ENCODE results near the gene SPN. TPM values are rescaled to one million over a fixed set of nuclear protein-coding genes. Genes with fewer than 3 reads are reported as not detected.
"Not testable (repeated sequence)": the region's sequence is repeated elsewhere in the genome, so short reads cannot be mapped to it uniquely, and the experiment has no call there.

SPN gene
- total RNA-seq, 2 experiments from 2014 or later: 339 to 352 TPM

DNA sequence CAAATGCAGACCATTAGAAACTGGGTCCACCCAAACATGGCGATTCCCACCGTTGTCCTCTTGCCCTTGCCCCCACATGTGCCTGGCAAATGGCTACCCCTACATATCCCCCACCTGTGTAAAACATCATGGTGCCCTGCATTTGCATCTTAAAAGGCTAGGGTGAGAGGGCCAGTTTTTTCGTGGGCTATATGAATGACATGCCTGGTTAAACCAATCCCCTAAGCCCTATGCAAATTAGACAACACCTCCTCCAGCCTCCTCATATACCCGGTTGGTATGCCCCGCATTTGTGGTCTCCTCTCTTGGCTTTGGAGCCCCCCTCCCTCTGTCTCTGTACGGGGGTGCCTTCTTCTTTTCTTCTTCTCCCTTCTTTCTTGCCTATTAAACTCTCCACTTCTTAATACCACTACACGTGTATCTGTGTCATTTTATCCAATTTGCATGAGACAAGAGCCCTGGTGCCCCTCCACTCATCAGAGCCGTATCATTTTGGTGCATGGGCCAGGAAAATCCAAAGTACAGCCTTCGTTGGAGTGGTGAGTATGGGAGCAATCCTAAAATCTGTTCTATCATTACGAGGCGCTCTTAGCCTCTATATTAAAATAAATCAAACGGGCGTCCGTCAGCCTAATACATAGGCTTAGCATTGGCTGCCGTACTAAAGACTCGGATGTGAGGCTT lies 46.0 kb downstream of the SPN start:
- Mint-ChIP-seq H3K27me3 (ENCODE audit: low read depth) (peaks cover 3% of the 10 kb centered on the region), H3K27ac (no peak overlapping the region), H3K4me3 (no peak overlapping the region), H3K36me3 (ENCODE audit: low read depth) (no peaks in the 10 kb centered on the region), H3K9me3 (ENCODE audit: insufficient read depth) (no peaks in the 10 kb centered on the region), H3K4me1 (ENCODE audit: low read depth) (peaks cover 12% of the 10 kb centered on the region)
- DNase-seq: no peak
- CTCF ChIA-PET: interaction anchor here (1.0 to 1.9 kb wide), 6 partner anchors 8 to 111 kb away, joined by 4 to 12 read pairs (median 6); no protein-coding TSS in a partner anchor
- ATAC-seq: no peak
- POLR2A ChIA-PET: no interaction called here

DNA sequence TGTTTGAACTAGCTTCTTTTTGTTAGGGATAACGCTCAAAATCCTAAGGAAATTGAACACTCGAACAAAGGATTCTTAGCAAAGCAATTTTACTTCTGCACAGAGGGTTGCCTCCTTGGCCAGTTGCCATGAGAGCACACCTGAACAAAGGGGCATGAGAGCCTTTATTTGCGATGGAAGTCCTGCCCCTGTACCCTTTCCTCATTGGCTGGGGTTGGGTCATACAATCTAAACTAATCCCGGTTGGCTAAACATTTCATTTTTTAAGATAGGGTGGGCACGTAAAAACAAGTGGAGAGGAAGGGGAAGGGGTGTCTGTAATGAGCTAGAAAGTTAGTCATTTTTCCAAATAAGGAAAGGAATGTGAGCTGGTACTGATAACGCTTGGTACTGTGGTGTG lies 46.6 kb downstream of the SPN start:
- ATAC-seq; H3K4me3 Mint-ChIP-seq; H3K27ac Mint-ChIP-seq; POLR2A ChIA-PET; H3K36me3 Mint-ChIP-seq (ENCODE audit: low read depth); H3K27me3 Mint-ChIP-seq (ENCODE audit: low read depth); DNase-seq; H3K9me3 Mint-ChIP-seq (ENCODE audit: insufficient read depth): not testable (repeated sequence)
- peaks cover 12% of the 10 kb centered on the region for H3K4me1 Mint-ChIP-seq (ENCODE audit: low read depth)
- CTCF ChIA-PET: interaction anchor here (0.9 to 1.9 kb wide), 10 partner anchors 8 to 110 kb away, joined by 3 to 12 read pairs (median 4); partner anchors contain the start of gene PAGR1

DNA sequence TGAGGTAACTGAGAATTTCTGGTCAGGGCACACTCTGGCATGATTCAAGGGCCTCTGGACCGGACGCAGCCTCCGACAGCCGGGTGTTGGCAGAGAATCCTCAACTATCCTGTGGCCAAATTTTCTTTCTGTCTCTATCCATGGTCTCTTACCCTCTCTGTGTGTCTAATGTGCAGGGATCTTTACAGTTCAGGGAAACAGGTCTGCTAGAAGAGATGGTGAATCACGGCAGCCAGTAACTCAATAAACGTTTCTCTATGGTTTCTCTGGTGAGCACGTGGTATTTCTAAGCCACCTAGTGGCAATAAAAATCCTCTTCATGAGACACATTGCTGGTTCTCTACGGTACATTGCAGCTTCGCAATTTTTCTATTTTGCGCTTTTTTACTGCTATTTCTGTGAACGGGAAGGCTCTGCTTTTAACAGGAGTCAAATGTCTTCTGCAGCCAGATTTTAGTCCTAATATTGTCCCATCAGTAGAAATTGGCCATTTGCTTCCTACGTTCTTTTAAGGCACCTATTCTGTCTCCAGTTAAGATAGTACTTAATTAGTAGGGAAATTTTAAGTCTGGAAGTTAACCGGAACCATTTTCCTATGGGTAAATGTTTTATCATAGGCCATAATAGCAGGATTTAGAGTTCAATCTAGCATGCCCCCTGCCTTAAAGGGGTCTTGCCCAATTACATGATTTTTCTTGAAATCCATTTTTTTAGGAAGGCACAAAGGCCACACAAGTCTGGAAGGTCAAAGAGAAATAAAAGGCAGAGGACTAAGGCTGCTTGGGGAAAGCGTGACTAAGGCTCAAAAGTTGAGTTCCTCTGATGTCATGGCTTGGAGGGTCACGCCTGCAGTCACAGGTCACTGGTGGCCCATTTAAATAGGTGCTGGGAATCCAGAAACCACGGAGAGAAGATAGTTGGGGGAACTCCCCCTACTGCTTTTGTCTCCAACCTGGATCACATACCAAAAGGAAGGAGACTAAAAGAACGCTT lies 47.5 kb downstream of the SPN start:
- ATAC-seq (peak; percentile 97), DNase-seq (peak; percentile 64)
- Mint-ChIP-seq H3K4me3 (no peak overlapping the region), H3K9me3 (ENCODE audit: insufficient read depth) (no peaks in the 10 kb centered on the region), H3K4me1 (ENCODE audit: low read depth) (peaks cover 12% of the 10 kb centered on the region), H3K36me3 (ENCODE audit: low read depth) (no peaks in the 10 kb centered on the region), H3K27me3 (ENCODE audit: low read depth) (peaks cover 8% of the 10 kb centered on the region), H3K27ac (no peak overlapping the region)
- ChIA-PET CTCF (interaction anchor here (0.9 to 2.0 kb wide), 13 partner anchors 8 to 138 kb away, joined by 3 to 12 read pairs (median 4); partner anchors contain the start of gene PAGR1), POLR2A (no interaction called here)

DNA sequence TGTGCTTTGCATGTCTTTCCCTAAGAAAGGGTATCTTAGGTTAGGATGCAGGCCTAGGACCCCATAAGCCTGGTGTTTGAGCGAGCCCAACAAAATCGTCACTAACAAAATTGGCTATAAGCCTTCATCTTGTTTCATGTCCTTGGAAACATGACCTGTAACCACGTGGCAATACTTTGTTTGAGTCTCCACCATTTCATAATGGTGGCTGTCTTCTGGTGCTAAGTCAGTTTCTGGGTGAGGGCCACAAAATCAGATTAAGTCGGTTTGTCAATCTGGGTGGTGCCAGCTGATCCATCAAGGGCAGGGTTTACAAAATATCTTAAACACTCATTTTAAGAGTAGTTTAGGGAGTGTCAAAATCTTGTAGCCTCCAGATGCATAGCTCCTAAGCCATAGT lies 49.8 kb downstream of the SPN start:
- CTCF ChIA-PET: interaction anchor here (1.4 to 2.1 kb wide), 4 partner anchors 10 to 135 kb away, joined by 4 to 13 read pairs (median 8); no protein-coding TSS in a partner anchor
- DNase-seq: no peak
- no peaks in the 10 kb centered on the region for H3K36me3 Mint-ChIP-seq (ENCODE audit: low read depth)
- ATAC-seq: no peak
- H3K27me3 Mint-ChIP-seq (ENCODE audit: low read depth): peaks cover 10% of the 10 kb centered on the region
- POLR2A ChIA-PET: interaction anchor here (0.9 kb wide), 1 partner anchor 77 kb away, joined by 3 read pairs; no protein-coding TSS in a partner anchor
- H3K4me1 Mint-ChIP-seq (ENCODE audit: low read depth): peaks cover 12% of the 10 kb centered on the region
- no peak overlapping the region for H3K4me3 Mint-ChIP-seq
- H3K9me3 Mint-ChIP-seq (ENCODE audit: insufficient read depth): no peaks in the 10 kb centered on the region
- H3K27ac Mint-ChIP-seq: no peak overlapping the region

DNA sequence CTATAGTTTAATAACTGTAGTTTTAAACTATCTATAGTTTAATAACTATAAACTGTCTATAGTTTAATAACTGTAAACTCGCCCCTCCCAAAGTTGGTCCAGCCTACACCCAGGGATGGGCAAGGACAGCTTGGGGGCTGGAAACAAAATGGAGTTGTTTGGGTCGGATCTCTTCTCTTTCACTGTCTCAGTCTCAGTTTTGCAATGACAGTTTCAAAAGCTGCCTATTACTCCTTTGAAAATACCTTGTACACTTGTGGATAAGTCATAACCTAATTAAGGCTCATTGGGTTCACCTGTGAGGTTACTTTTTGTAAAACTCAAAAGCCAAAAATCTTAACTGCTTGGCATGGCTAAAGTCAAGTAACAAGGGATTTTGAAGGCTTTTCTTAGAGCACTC lies 51.3 kb downstream of the SPN start:
- H3K27me3 Mint-ChIP-seq (ENCODE audit: low read depth): peaks cover 10% of the 10 kb centered on the region
- ATAC-seq (no peak), DNase-seq (no peak)
- H3K9me3 Mint-ChIP-seq (ENCODE audit: insufficient read depth): no peaks in the 10 kb centered on the region
- no peak overlapping the region for H3K4me3 Mint-ChIP-seq
- no peak overlapping the region for H3K27ac Mint-ChIP-seq
- no peaks in the 10 kb centered on the region for H3K36me3 Mint-ChIP-seq (ENCODE audit: low read depth)
- POLR2A ChIA-PET: no interaction called here
- CTCF ChIA-PET: interaction anchor here (0.9 to 2.7 kb wide), 8 partner anchors 10 to 73 kb away, joined by 3 to 14 read pairs (median 5); no protein-coding TSS in a partner anchor
- peaks cover 16% of the 10 kb centered on the region for H3K4me1 Mint-ChIP-seq (ENCODE audit: low read depth)

DNA sequence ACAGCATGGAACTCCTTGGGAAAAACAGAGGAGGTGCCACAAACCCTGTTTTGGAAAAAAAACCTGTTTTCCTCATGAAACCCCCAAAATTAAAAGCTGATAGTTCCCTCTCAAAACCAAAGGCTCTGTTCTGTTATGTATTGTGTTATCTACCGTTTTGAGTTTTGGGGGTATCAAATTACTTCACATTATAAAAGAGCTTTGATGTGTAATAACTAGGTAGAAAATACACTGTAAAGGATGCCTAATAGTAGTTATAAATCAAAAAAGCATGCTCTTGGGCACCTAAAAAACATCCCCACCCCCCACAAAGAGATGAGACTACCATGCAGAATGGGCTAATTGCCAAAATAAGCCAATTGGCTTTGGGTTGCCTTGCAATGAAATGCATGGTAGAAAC lies 51.9 kb downstream of the SPN start:
- H3K9me3 Mint-ChIP-seq (ENCODE audit: insufficient read depth): no peaks in the 10 kb centered on the region
- ChIA-PET POLR2A (interaction anchor here (1.1 kb wide), 1 partner anchor 81 kb away, joined by 4 read pairs; no protein-coding TSS in a partner anchor), CTCF (interaction anchor here (0.6 to 2.7 kb wide), 8 partner anchors 10 to 70 kb away, joined by 4 to 14 read pairs (median 5); no protein-coding TSS in a partner anchor)
- peaks cover 7% of the 10 kb centered on the region for H3K27me3 Mint-ChIP-seq (ENCODE audit: low read depth)
- ATAC-seq (no peak), DNase-seq (no peak)
- peaks cover 12% of the 10 kb centered on the region for H3K4me1 Mint-ChIP-seq (ENCODE audit: low read depth)
- no peaks in the 10 kb centered on the region for H3K36me3 Mint-ChIP-seq (ENCODE audit: low read depth)
- no peak overlapping the region for H3K4me3 Mint-ChIP-seq
- H3K27ac Mint-ChIP-seq: no peak overlapping the region

DNA sequence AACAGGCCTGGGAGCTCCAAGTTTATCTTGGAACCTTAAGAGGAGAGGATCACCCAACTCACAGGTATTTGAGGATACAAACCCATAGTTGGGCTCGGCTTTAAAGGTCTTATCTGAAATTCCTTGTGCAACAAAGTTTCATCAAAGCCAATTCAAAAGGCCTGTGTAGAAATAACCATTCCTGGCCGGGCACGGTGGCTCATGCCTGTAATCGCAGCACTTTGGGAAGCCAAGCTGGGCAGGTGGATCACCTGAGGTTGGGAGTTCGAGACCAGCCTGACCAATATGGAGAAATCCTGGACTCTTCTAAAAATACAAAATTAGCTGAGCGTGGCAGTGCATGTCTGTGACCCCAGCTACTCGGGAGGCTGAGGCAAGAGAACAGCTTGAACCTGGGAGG lies 54.1 kb downstream of the SPN start:
- ATAC-seq (no peak), DNase-seq (no peak)
- no peaks in the 10 kb centered on the region for H3K36me3 Mint-ChIP-seq (ENCODE audit: low read depth)
- H3K9me3 Mint-ChIP-seq (ENCODE audit: insufficient read depth): no peaks in the 10 kb centered on the region
- no peak overlapping the region for H3K4me3 Mint-ChIP-seq
- ChIA-PET CTCF (interaction anchor here (1.3 to 5.4 kb wide), 4 partner anchors 16 to 131 kb away, joined by 3 to 35 read pairs (median 5); partner anchors contain the start of gene PAGR1), POLR2A (no interaction called here)
- no peak overlapping the region for H3K27ac Mint-ChIP-seq
- H3K27me3 Mint-ChIP-seq (ENCODE audit: low read depth): peaks cover 7% of the 10 kb centered on the region
- H3K4me1 Mint-ChIP-seq (ENCODE audit: low read depth): peaks cover 7% of the 10 kb centered on the region

DNA sequence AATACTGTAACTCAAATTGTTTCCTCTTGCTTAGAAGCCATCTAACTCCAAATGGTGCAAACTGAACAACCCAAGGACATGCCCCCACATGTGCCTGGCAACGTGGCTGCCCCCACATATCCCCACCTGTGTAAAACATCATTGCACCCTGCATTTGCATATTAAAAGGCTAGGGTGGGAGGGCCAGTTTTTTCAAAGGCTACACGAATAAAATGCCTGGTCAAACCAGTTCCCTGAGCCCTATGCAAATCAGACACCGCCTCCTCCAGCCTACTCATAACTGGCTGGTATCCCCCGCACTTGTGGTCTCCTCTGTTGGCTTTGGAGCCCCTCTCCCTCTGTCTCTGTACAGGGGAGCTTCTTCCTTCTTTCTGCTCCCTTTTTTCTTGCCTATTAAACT lies 56.0 kb downstream of the SPN start:
- peaks cover 7% of the 10 kb centered on the region for H3K4me1 Mint-ChIP-seq (ENCODE audit: low read depth)
- ChIA-PET POLR2A (no interaction called here), CTCF (interaction anchor here (0.7 to 5.4 kb wide), 2 partner anchors 18 to 26 kb away, joined by 3 to 35 read pairs; no protein-coding TSS in a partner anchor)
- no peak overlapping the region for H3K4me3 Mint-ChIP-seq
- H3K36me3 Mint-ChIP-seq (ENCODE audit: low read depth): no peaks in the 10 kb centered on the region
- no peak for ATAC-seq
- H3K27ac Mint-ChIP-seq: no peak overlapping the region
- H3K9me3 Mint-ChIP-seq (ENCODE audit: insufficient read depth): no peaks in the 10 kb centered on the region
- H3K27me3 Mint-ChIP-seq (ENCODE audit: low read depth): peaks cover 7% of the 10 kb centered on the region
- DNase-seq: no peak

Other genes with a start within 250 kb of the SPN start
- 10 to 100 TPM; 10.9 to 12.9 TPM for gene BOLA2, start 208.9 kb upstream of the SPN start, total RNA-seq
- gene SLX1B, start 208.7 kb upstream of the SPN start, total RNA-seq: 10 to 100 TPM; 49.2 to 68.4 TPM
- gene SULT1A4, start 203.3 kb upstream of the SPN start, total RNA-seq: 1 to 10 TPM; 4.3 to 5.9 TPM
- gene NPIPB12, start 156.8 kb upstream of the SPN start, total RNA-seq: 10 to 100 TPM; 80.9 to 87.4 TPM
- gene QPRT, start 15.9 kb downstream of the SPN start, total RNA-seq: 10 to 100 TPM in 1 of 2 experiments, 1 to 10 TPM in 1; 8.6 to 10.2 TPM
- gene C16orf54, start 82.7 kb downstream of the SPN start, total RNA-seq: 10 to 100 TPM; 64.3 to 68.0 TPM
- gene ZG16, start 115.0 kb downstream of the SPN start, total RNA-seq: not detected
- gene KIF22, start 127.5 kb downstream of the SPN start, total RNA-seq: 100 to 1,000 TPM; 229 to 233 TPM
- gene MAZ, start 143.3 kb downstream of the SPN start, total RNA-seq: 100 to 1,000 TPM; 455 to 494 TPM
- under 1 TPM; 0.16 to 0.83 TPM for gene PRRT2, start 148.9 kb downstream of the SPN start, total RNA-seq
- gene PAGR1, start 152.9 kb downstream of the SPN start, total RNA-seq: 10 to 100 TPM; 39.1 TPM
- gene MVP, start 157.2 kb downstream of the SPN start, total RNA-seq: 100 to 1,000 TPM; 122 to 125 TPM
- 10 to 100 TPM; 51.1 to 53.2 TPM for gene CDIPT, start 200.0 kb downstream of the SPN start, total RNA-seq
- not detected for gene SEZ6L2, start 236.3 kb downstream of the SPN start, total RNA-seq
- gene ASPHD1, start 237.2 kb downstream of the SPN start, total RNA-seq: under 1 TPM in 1 of 2 experiments, not detected in 1; 0.24 TPM

Measured in activated CD8-positive, alpha-beta T cell treated with anti-CD3 and anti-CD28 coated beads, Interleukin-2, amount 10 ng/mL, durations not matched to agents 7 days and 5 days (primary cell).